GM19238 (cell line): ENCODE results near the gene CHAF1B.

Experiments
- DNase-seq: peaks from one replicate; pipeline ENCODE4 v3.0.0; 2011; ENCODE audit warnings: low spot score; ENCODE audit not compliant: insufficient read length

CHAF1B gene

GRCh38 chr21:36461918-36462486 is 76.8 kb downstream of the CHAF1B start:
- DNase-seq = no peak

GRCh38 chr21:36463204-36463603 is 78.0 kb downstream of the CHAF1B start:
- DNase-seq = no peak

- no peak for DNase-seq
Observed at GRCh38 chr21:36463991-36464390, 78.8 kb downstream of the CHAF1B start.

GRCh38 chr21:36464590-36464989 is 79.4 kb downstream of the CHAF1B start:
- no peak for DNase-seq

GRCh38 chr21:36465478-36465877 is 80.3 kb downstream of the CHAF1B start:
- no peak for DNase-seq

GRCh38 chr21:36466061-36466511 is 80.9 kb downstream of the CHAF1B start:
- DNase-seq = no peak
